GM12878 (cell line): ENCODE measurements around the gene TCF4. TPM values are rescaled to one million over a fixed set of nuclear protein-coding genes. Genes with fewer than 3 reads are reported as not detected.
A peak's percentile ranks its signal among the peaks of the same experiment; 100 is the strongest.

Source experiments
- ATAC-seq: fragments of 200-7000 bp; cut with Tn5 transposase; 3 replicates; pipeline ENCODE4 v1.9.1; 2020; ENCODE audit warnings: mild to moderate bottlenecking, moderate library complexity
- BruUV-seq: library from RNA; stranded (reverse); fragments of 400-500 nt; replicated peaks from 2 replicates; lab custom pipeline; 2021; lab: Mats Ljungman, UMichigan
- CTCF ChIA-PET: fragments of 300-600 bp; sonication (Branson Sonifier 250); formaldehyde crosslinking; extraction: SDS; loops from one replicate; lab custom pipeline; 2021; ENCODE audit warnings: inconsistent platforms; lab: Yijun Ruan, JAX
- POLR2A ChIA-PET: fragments of 350-600 bp; formaldehyde crosslinking; extraction: SDS; loops from one replicate; lab custom pipeline; 2021; ENCODE audit warnings: inconsistent platforms; lab: Charles Lee
- RAD21 ChIA-PET: fragments of 300-600 bp; sonication (Branson Sonifier 250); formaldehyde crosslinking; loops from one replicate; lab custom pipeline; 2023; ENCODE audit warnings: antibody characterized with exemption; ENCODE audit not compliant: unreplicated experiment; lab: Charles Lee
- SMC1A ChIA-PET: fragments of 300-600 bp; sonication (Branson Sonifier 250); formaldehyde crosslinking; loops from one replicate; lab custom pipeline; 2023; ENCODE audit not compliant: unreplicated experiment, uncharacterized antibody; lab: Charles Lee
- DNase-seq: peaks from one replicate; pipeline ENCODE4 v3.0.0-alpha.2; 2011; ENCODE audit warnings: low read depth, low spot score
- FAIRE-seq: peaks from 3 replicates; lab custom pipeline; 2011; peaks lifted over from hg19 to GRCh38; lab: Jason Lieb, UNC
- H2AFZ ChIP-seq: 2 replicates; pipeline ENCODE4 v1.6.0; 2011; ENCODE audit warnings: low read depth, low read length, control low read depth; ENCODE audit not compliant: control insufficient read depth
- H3K27ac ChIP-seq: 2 replicates; pipeline ENCODE4 v1.5.1; 2011; ENCODE audit warnings: control low read depth; ENCODE audit not compliant: control insufficient read depth, insufficient read depth
- H3K27me3 ChIP-seq, 2 experiments: replicated peaks in 1 of 2; 2 replicates each; pipeline versions ENCODE4 v1.6.0 to v1.6.1; 2011; ENCODE audit warnings: low read length in 1 of 2; ENCODE audit not compliant: control insufficient read depth in 2 of 2, insufficient read depth in 2 of 2
- H3K36me3 ChIP-seq, 2 experiments: 2 replicates each; pipeline ENCODE4 v1.5.1; 2011; ENCODE audit warnings: low read length in 1 of 2; ENCODE audit not compliant: control insufficient read depth in 2 of 2, insufficient read depth in 2 of 2
- H3K4me1 ChIP-seq: 2 replicates; pipeline ENCODE4 v1.6.1; 2011; ENCODE audit warnings: mild to moderate bottlenecking, low read length, moderate library complexity, mixed read lengths; ENCODE audit not compliant: control insufficient read depth, insufficient read depth
- H3K4me2 ChIP-seq: 2 replicates; pipeline ENCODE4 v1.6.0; 2011; ENCODE audit warnings: control low read depth; ENCODE audit not compliant: control insufficient read depth, insufficient read depth
- H3K4me3 ChIP-seq: fragments of 200-600 bp; sonication (generic); 2 replicates; pipeline ENCODE4 v1.5.1; 2016
- H3K79me2 ChIP-seq: 2 replicates; pipeline ENCODE4 v1.6.0; 2011; ENCODE audit warnings: low read length; ENCODE audit not compliant: control insufficient read depth, insufficient read depth
- H3K9ac ChIP-seq: 2 replicates; pipeline ENCODE4 v1.8.0; 2011; ENCODE audit warnings: low read length, control low read depth, mixed read lengths; ENCODE audit not compliant: control insufficient read depth, insufficient read depth
- H3K9me3 ChIP-seq: replicated peaks from 3 replicates; pipeline ENCODE4 v1.5.1; 2011; ENCODE audit warnings: mild to moderate bottlenecking, low read length; ENCODE audit not compliant: control insufficient read depth, insufficient read depth
- H4K20me1 ChIP-seq: 2 replicates; pipeline ENCODE4 v1.6.0; 2011; ENCODE audit not compliant: control insufficient read depth, insufficient read depth
- BHLHE40 ChIP-seq, 2 experiments: fragments of 450-650 bp in 1 of 2; IDR thresholded peaks; 2 replicates each; pipeline ENCODE4 v1.6.1; 2011 to 2017; ENCODE audit warnings: low read depth in 2 of 2, borderline replicate concordance in 1 of 2, improper control_type of control experiment in 1 of 2, low read length in 1 of 2, mild to moderate bottlenecking in 1 of 2
- CEBPZ ChIP-seq: fragments of 150-350 bp; IDR thresholded peaks from 2 replicates; pipeline ENCODE4 v1.6.1; 2016; ENCODE audit warnings: low read depth, low read length
- ESRRA ChIP-seq: IDR thresholded peaks from 2 replicates; pipeline ENCODE4 v1.6.1; 2012; ENCODE audit warnings: mild to moderate bottlenecking, low read length, improper control_type of control experiment
- PKNOX1 ChIP-seq: fragments of 450-650 bp; IDR thresholded peaks from 2 replicates; pipeline ENCODE4 v1.6.1; 2016; ENCODE audit warnings: mild to moderate bottlenecking
- REST ChIP-seq: IDR thresholded peaks from 2 replicates; pipeline ENCODE4 v1.6.1; 2012; ENCODE audit warnings: mild to moderate bottlenecking, low read depth, low read length
- SMAD5 ChIP-seq: IDR thresholded peaks from 2 replicates; pipeline ENCODE4 v1.6.1; 2016; ENCODE audit warnings: antibody characterized with exemption, low read depth
- TCF3 ChIP-seq: IDR thresholded peaks from 2 replicates; pipeline ENCODE4 v1.6.1; 2012; ENCODE audit warnings: low read depth, mild to moderate bottlenecking, low read length, borderline replicate concordance; ENCODE audit not compliant: insufficient read depth
- WGBS: methylation state at CpG from one replicate; pipeline ENCODE4 v1.1.6; 2016; ENCODE audit warnings: low lambda C conversion rate; ENCODE audit not compliant: insufficient replicate concordance, insufficient coverage; ENCODE audit errors: missing lambda C conversion rate; 5-methylcytosine and 5-hydroxymethylcytosine counted together
- in situ Hi-C: fragments of 300-500 bp; cut with MboI; formaldehyde crosslinking; loops from 9 replicates; pipeline ENCODE4 v1.14.3; 2018; ENCODE audit warnings: mixed read lengths
- intact Hi-C: fragments of 100-400 bp; cut with micrococcal nuclease; formaldehyde crosslinking; loops from one replicate; pipeline ENCODE4 v1.14.2; 2022; ENCODE audit not compliant: unreplicated experiment
- polyA plus RNA-seq, 11 experiments: library from polyadenylated mRNA; depleted of rRNA in 4 of 11; unstranded in 6 of 11; stranded (reverse) in 5 of 11; fragments of >200 nt; fragmentation: Nextera tagmentation in 4 of 11; fragmentation: Illumina TruSeq in 1 of 11; extraction: Ambion mirVana in 4 of 11; extraction: Trizol in 1 of 11; gene quantifications; 1 replicate in 1 of 11; 2 replicates in 10 of 11; pipeline versions ENCODE4 v1.2.1 to v1.2.3, GENCODE V29; 2011 to 2016; ENCODE audit warnings: inconsistent platforms in 2 of 11, missing spikeins in 2 of 11, low read depth in 1 of 11
- total RNA-seq, 4 experiments: library from RNA; depleted of rRNA in 3 of 4; stranded (reverse); fragments of >200 nt in 3 of 4; fragmentation: Illumina TruSeq in 1 of 4; extraction: Trizol in 1 of 4; gene quantifications; 2 replicates each; pipeline versions ENCODE4 v1.2.1 to v1.2.3, GENCODE V29; 2013 to 2021

TCF4 gene
- total and polyA plus RNA-seq, 10 of the 15 experiments (the other 5 are each of a cell fraction or from before 2014, with no cell fraction given) = 15.2 to 94.0 (median 31.5) TPM

GRCh38 chr18:55268628-55269275 lies 319.2 kb downstream of the TCF4 start (continued):
- TF ChIP-seq REST = no peak
- TF ChIP-seq ESRRA = no peak
- TF ChIP-seq PKNOX1 = peak; percentile 72
- no peak for TF ChIP-seq SMAD5

GRCh38 chr18:55268151-55268601 lies 319.8 kb downstream of the TCF4 start:
- POLR2A ChIA-PET = interaction anchor here (0.8 to 5.3 kb wide), 13 partner anchors 8 to 55 kb away, joined by 3 to 70 read pairs (median 11); no protein-coding TSS in a partner anchor
- H2AFZ ChIP-seq = no peak overlapping the region
- H3K36me3 ChIP-seq = peaks cover 11 to 50% of the 10 kb centered on the region in 2 experiments
- BruUV-seq = TSS peak; percentile 21
- CTCF ChIA-PET = interaction anchor here (0.7 to 6.2 kb wide), 17 partner anchors 10 to 54 kb away, joined by 3 to 75 read pairs (median 13); no protein-coding TSS in a partner anchor
- WGBS = 0% methylated on average over 3 of the region's 3 CpGs
- intact Hi-C loops = loop anchor here (1.0 to 2.0 kb wide), 3 partner anchors 19 to 199 kb away; no protein-coding TSS in a partner anchor
- peaks cover 61% of the 10 kb centered on the region for H3K4me1 ChIP-seq
- DNase-seq = peak; percentile 94
- ATAC-seq = peak; percentile 80
- no peaks in the 10 kb centered on the region for H3K9me3 ChIP-seq
- H3K79me2 ChIP-seq = peaks cover 44% of the 10 kb centered on the region
- H3K27ac ChIP-seq = peak overlapping the region; percentile 93
- no peaks in the 10 kb centered on the region for H4K20me1 ChIP-seq
- RAD21 ChIA-PET = interaction anchor here (0.7 to 6.7 kb wide), 19 partner anchors 9 to 200 kb away, joined by 3 to 93 read pairs (median 20); no protein-coding TSS in a partner anchor
- peak overlapping the region; percentile 66 for H3K9ac ChIP-seq
- peak overlapping the region; percentile 51; the same call in 1 of the 2 replicates for H3K4me3 ChIP-seq
- H3K4me2 ChIP-seq = peak overlapping the region; percentile 86
- in situ Hi-C loops = no loop called here
- SMC1A ChIA-PET = interaction anchor here (0.7 to 8.4 kb wide), 22 partner anchors 8 to 1371 kb away, joined by 3 to 177 read pairs (median 8); no protein-coding TSS in a partner anchor
- no peaks in the 10 kb centered on the region for H3K27me3 ChIP-seq
- FAIRE-seq = peak; percentile 91
- TF ChIP-seq BHLHE40 (IDR thresholded peaks at IDR 0.05; ENCODE audit: borderline replicate concordance in 1 of 2, low read depth in 2 of 2, low read length in 1 of 2) (peak; percentile 47 to 60), TCF3 (peak; percentile 23; the same call in 1 of the 2 replicates), CEBPZ (no peak)
